WTC11 (cell line): ENCODE results near the gene MPZL3. TPM values are rescaled to one million over a fixed set of nuclear protein-coding genes. Genes with fewer than 3 reads are reported as not detected.

Source experiments
- ATAC-seq: fragments of 200-7000 bp; cut with Tn5 transposase; 2 replicates; pipeline ENCODE4 v1.10.0; 2021; ENCODE audit warnings: mild to moderate bottlenecking, moderate library complexity
- CTCF ChIA-PET: fragments of 300-600 bp; sonication (Branson Sonifier 250); formaldehyde crosslinking; loops from one replicate; lab custom pipeline; 2021; ENCODE audit warnings: antibody characterized with exemption; lab: Charles Lee
- POLR2A ChIA-PET: fragments of 350-600 bp; sonication (Branson Sonifier 250); formaldehyde crosslinking; loops from one replicate; lab custom pipeline; 2021; ENCODE audit warnings: antibody characterized with exemption; lab: Charles Lee
- DNase-seq: peaks from one replicate; pipeline ENCODE4 v3.0.0; 2021; ENCODE audit warnings: low spot score
- H3K27ac Mint-ChIP-seq: 2 replicates; pipeline ENCODE4 v1.8.0; 2021; ENCODE audit warnings: mixed read lengths
- H3K27me3 Mint-ChIP-seq: 2 replicates; pipeline ENCODE4 v1.8.0; 2021; ENCODE audit warnings: low read depth, mild to moderate bottlenecking, moderate library complexity, mixed read lengths
- H3K36me3 Mint-ChIP-seq: 2 replicates; pipeline ENCODE4 v1.8.0; 2021; ENCODE audit warnings: mixed read lengths
- H3K4me1 Mint-ChIP-seq: 2 replicates; pipeline ENCODE4 v1.8.0; 2022; ENCODE audit warnings: mixed read lengths
- H3K4me3 Mint-ChIP-seq: 2 replicates; pipeline ENCODE4 v1.8.0; 2021; ENCODE audit warnings: mild to moderate bottlenecking, moderate library complexity, mixed read lengths
- H3K9me3 Mint-ChIP-seq: 2 replicates; pipeline ENCODE4 v1.8.0; 2021; ENCODE audit warnings: mixed read lengths
- CREB1 ChIP-seq: sonication (generic); formaldehyde crosslinking; IDR thresholded peaks from 2 replicates; pipeline ENCODE4 v1.8.0; 2023; ENCODE audit warnings: mild to moderate bottlenecking, missing genetic modification reagents
- FOXP4 ChIP-seq: sonication (generic); formaldehyde crosslinking; IDR thresholded peaks from 2 replicates; pipeline ENCODE4 v1.8.0; 2022; ENCODE audit warnings: mild to moderate bottlenecking, missing genetic modification reagents
- NR2C2 ChIP-seq: sonication (generic); formaldehyde crosslinking; IDR thresholded peaks from 2 replicates; pipeline ENCODE4 v1.8.0; 2022; ENCODE audit warnings: mild to moderate bottlenecking, missing genetic modification reagents
- RORB ChIP-seq: fragments of 250-450 bp; sonication (Bioruptor Pico); IDR thresholded peaks from 2 replicates; pipeline ENCODE4 v1.9.0; 2021; ENCODE audit warnings: mild to moderate bottlenecking
- SMAD3 ChIP-seq: sonication (generic); formaldehyde crosslinking; IDR thresholded peaks from 2 replicates; pipeline ENCODE4 v1.8.0; 2022; ENCODE audit warnings: missing genetic modification reagents, mild to moderate bottlenecking, borderline replicate concordance
- TP53 ChIP-seq: sonication (generic); formaldehyde crosslinking; IDR thresholded peaks from 2 replicates; pipeline ENCODE4 v1.8.1; 2023; ENCODE audit warnings: mild to moderate bottlenecking, missing genetic modification reagents
- ZMAT4 ChIP-seq: fragments of 250-450 bp; sonication (Bioruptor Pico); IDR thresholded peaks from 2 replicates; pipeline ENCODE4 v1.9.0; 2021; ENCODE audit warnings: mild to moderate bottlenecking
- ZNF138 ChIP-seq: sonication (generic); formaldehyde crosslinking; conservative IDR thresholded peaks from 2 replicates; pipeline ENCODE4 v1.8.1; 2022; ENCODE audit warnings: mild to moderate bottlenecking, moderate library complexity, missing genetic modification reagents
- ZNF219 ChIP-seq: sonication (generic); formaldehyde crosslinking; IDR thresholded peaks from 2 replicates; pipeline ENCODE4 v1.8.0; 2023; ENCODE audit warnings: missing genetic modification reagents, mild to moderate bottlenecking, borderline replicate concordance
- ZNF396 ChIP-seq: fragments of 250-450 bp; sonication (Bioruptor Pico); IDR thresholded peaks from 2 replicates; pipeline ENCODE4 v1.8.0; 2021; ENCODE audit warnings: mild to moderate bottlenecking, moderate library complexity, borderline replicate concordance
- total RNA-seq: library from RNA; stranded (reverse); gene quantifications from 3 replicates; pipeline ENCODE4 v1.2.3, GENCODE V29; 2021
- TF ChIP-seq, protein P1 (sequence below): fragments of 250-450 bp; sonication (Bioruptor Pico); IDR thresholded peaks from 2 replicates; pipeline ENCODE4 v1.9.0; 2021; ENCODE audit warnings: mild to moderate bottlenecking, borderline replicate concordance
- TF ChIP-seq, protein P2 (sequence below): sonication (generic); formaldehyde crosslinking; IDR thresholded peaks from 2 replicates; pipeline ENCODE4 v1.8.1; 2023; ENCODE audit warnings: mild to moderate bottlenecking, moderate library complexity, missing genetic modification reagents
- TF ChIP-seq, protein P3 (sequence below): sonication (generic); formaldehyde crosslinking; IDR thresholded peaks from 2 replicates; pipeline ENCODE4 v1.8.0; 2023; ENCODE audit warnings: mild to moderate bottlenecking, missing genetic modification reagents

MPZL3 gene
- total RNA-seq, 1 experiment from 2014 or later = 2.1 TPM

DNA sequence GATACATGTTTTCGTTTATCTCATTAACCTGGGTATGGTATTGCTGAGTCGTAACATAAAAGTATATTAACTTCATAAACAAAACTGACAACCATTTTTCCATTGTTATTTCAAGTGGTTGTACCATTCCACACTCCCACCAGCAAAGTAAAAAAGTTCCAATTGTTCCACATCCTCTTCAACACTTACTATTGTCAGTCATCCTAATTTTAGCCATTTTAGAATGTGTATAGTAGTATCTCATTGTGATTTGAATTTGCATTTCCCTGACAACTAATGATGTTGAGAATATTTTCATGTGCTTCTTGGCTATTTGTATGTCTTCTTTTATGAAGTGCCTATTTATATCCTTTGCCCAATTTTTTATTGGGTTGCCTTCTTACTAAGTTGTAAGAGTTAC, 41.9 kb upstream of the MPZL3 start (continued):
- TF ChIP-seq, protein P1, sequence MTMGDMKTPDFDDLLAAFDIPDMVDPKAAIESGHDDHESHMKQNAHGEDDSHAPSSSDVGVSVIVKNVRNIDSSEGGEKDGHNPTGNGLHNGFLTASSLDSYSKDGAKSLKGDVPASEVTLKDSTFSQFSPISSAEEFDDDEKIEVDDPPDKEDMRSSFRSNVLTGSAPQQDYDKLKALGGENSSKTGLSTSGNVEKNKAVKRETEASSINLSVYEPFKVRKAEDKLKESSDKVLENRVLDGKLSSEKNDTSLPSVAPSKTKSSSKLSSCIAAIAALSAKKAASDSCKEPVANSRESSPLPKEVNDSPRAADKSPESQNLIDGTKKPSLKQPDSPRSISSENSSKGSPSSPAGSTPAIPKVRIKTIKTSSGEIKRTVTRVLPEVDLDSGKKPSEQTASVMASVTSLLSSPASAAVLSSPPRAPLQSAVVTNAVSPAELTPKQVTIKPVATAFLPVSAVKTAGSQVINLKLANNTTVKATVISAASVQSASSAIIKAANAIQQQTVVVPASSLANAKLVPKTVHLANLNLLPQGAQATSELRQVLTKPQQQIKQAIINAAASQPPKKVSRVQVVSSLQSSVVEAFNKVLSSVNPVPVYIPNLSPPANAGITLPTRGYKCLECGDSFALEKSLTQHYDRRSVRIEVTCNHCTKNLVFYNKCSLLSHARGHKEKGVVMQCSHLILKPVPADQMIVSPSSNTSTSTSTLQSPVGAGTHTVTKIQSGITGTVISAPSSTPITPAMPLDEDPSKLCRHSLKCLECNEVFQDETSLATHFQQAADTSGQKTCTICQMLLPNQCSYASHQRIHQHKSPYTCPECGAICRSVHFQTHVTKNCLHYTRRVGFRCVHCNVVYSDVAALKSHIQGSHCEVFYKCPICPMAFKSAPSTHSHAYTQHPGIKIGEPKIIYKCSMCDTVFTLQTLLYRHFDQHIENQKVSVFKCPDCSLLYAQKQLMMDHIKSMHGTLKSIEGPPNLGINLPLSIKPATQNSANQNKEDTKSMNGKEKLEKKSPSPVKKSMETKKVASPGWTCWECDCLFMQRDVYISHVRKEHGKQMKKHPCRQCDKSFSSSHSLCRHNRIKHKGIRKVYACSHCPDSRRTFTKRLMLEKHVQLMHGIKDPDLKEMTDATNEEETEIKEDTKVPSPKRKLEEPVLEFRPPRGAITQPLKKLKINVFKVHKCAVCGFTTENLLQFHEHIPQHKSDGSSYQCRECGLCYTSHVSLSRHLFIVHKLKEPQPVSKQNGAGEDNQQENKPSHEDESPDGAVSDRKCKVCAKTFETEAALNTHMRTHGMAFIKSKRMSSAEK (CRISPR knock-in tag) = no peak
- no peak for TF ChIP-seq ZNF219 (CRISPR knock-in tag)

DNA sequence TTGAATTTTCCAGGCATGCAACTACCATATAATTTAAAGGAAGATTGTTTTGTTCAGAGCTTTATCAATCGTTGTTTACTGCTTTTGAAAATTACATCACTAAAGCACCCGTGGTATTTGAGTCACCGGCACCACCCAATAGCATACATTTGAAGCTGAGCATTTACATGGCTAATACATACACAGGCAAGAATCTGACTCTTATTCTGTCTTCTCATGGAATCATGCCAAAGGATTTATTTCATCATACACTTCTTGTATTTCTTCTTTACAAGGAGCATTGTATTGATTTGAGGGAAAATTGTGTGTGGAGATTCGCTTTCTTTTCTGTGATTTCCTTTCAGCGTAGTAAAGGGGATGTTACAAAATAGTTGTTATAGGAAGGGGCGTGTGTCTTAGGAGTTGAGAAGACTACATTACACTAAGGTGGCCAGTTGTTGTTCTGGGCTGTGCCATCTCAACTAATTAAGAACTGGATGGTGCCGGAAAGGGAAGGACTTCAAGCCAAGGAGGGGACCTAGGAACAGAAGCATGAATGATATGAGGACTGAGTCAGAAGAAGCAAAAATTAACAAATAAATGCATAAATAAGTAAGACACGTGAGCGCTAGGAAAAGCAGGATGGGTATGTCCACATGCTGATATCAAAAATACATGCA, 39.4 kb upstream of the MPZL3 start:
- ATAC-seq (no peak), DNase-seq (no peak)
- no peak for TF ChIP-seq ZMAT4 (CRISPR knock-in tag)
- TF ChIP-seq TP53 (CRISPR knock-in tag) = no peak
- TF ChIP-seq SMAD3 = no peak
- no peak for TF ChIP-seq FOXP4 (CRISPR knock-in tag)
- no peak for TF ChIP-seq ZNF396 (CRISPR knock-in tag)
- TF ChIP-seq CREB1 (CRISPR knock-in tag) = no peak
- no peak for TF ChIP-seq ZNF138
- TF ChIP-seq, protein P2, sequence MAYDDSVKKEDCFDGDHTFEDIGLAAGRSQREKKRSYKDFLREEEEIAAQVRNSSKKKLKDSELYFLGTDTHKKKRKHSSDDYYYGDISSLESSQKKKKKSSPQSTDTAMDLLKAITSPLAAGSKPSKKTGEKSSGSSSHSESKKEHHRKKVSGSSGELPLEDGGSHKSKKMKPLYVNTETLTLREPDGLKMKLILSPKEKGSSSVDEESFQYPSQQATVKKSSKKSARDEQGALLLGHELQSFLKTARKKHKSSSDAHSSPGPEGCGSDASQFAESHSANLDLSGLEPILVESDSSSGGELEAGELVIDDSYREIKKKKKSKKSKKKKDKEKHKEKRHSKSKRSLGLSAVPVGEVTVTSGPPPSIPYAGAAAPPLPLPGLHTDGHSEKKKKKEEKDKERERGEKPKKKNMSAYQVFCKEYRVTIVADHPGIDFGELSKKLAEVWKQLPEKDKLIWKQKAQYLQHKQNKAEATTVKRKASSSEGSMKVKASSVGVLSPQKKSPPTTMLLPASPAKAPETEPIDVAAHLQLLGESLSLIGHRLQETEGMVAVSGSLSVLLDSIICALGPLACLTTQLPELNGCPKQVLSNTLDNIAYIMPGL = no peak
- no peak for TF ChIP-seq NR2C2
- TF ChIP-seq, protein P3, sequence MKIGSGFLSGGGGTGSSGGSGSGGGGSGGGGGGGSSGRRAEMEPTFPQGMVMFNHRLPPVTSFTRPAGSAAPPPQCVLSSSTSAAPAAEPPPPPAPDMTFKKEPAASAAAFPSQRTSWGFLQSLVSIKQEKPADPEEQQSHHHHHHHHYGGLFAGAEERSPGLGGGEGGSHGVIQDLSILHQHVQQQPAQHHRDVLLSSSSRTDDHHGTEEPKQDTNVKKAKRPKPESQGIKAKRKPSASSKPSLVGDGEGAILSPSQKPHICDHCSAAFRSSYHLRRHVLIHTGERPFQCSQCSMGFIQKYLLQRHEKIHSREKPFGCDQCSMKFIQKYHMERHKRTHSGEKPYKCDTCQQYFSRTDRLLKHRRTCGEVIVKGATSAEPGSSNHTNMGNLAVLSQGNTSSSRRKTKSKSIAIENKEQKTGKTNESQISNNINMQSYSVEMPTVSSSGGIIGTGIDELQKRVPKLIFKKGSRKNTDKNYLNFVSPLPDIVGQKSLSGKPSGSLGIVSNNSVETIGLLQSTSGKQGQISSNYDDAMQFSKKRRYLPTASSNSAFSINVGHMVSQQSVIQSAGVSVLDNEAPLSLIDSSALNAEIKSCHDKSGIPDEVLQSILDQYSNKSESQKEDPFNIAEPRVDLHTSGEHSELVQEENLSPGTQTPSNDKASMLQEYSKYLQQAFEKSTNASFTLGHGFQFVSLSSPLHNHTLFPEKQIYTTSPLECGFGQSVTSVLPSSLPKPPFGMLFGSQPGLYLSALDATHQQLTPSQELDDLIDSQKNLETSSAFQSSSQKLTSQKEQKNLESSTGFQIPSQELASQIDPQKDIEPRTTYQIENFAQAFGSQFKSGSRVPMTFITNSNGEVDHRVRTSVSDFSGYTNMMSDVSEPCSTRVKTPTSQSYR = no peak
- TF ChIP-seq RORB (CRISPR knock-in tag) = no peak
- Mint-ChIP-seq H3K4me1 (peaks cover 7% of the 10 kb centered on the region; the same call in 1 of the 2 replicates), H3K9me3 (peaks cover 3% of the 10 kb centered on the region), H3K36me3 (no peaks in the 10 kb centered on the region), H3K27me3 (peaks cover 29% of the 10 kb centered on the region), H3K27ac (no peak overlapping the region), H3K4me3 (no peak overlapping the region)
- POLR2A ChIA-PET = no interaction called here
- CTCF ChIA-PET = interaction anchor here (0.6 to 2.3 kb wide), 4 partner anchors 93 to 145 kb away, joined by 3 to 31 read pairs (median 4); no protein-coding TSS in a partner anchor
